K562 (cell line): ENCODE measurements around the gene URI1. TPM values are rescaled to one million over a fixed set of nuclear protein-coding genes. Genes with fewer than 3 reads are reported as not detected.
A peak's percentile ranks its signal among the peaks of the same experiment; 100 is the strongest.

Experiments
- ATAC-seq: fragments of 200-7000 bp; cut with Tn5 transposase; 3 replicates; pipeline ENCODE4 v1.9.1; 2020; ENCODE audit warnings: moderate library complexity
- BruUV-seq: library from RNA; stranded (reverse); fragments of 400-500 nt; replicated peaks from 2 replicates; lab custom pipeline; 2021; lab: Mats Ljungman, UMichigan
- CTCF ChIA-PET: fragments of 300-600 bp; formaldehyde crosslinking; extraction: SDS; loops from one replicate; lab custom pipeline; 2021; ENCODE audit warnings: low intra/inter-chr PET ratio; lab: Yijun Ruan, JAX
- POLR2A ChIA-PET: fragments of 300-600, 350-650 bp; sonication (Branson Sonifier 250); formaldehyde crosslinking; extraction: SDS; loops from one replicate; lab custom pipeline; 2021; ENCODE audit warnings: antibody characterized with exemption, inconsistent platforms; lab: Yijun Ruan, JAX
- DNase-seq, 4 experiments: peaks; one replicate each; pipeline versions ENCODE4 v3.0.0 to v3.0.0-alpha.2; 2011 to 2018; ENCODE audit warnings: low spot score in 3 of 4, mixed read lengths in 3 of 4; ENCODE audit errors: extremely low read depth in 1 of 4
- FAIRE-seq: peaks from 2 replicates; lab custom pipeline; 2011; peaks lifted over from hg19 to GRCh38; lab: Jason Lieb, UNC
- H2AFZ ChIP-seq: 2 replicates; pipeline ENCODE4 v1.6.0; 2011; ENCODE audit warnings: low read depth, low read length, control low read depth, inconsistent platforms
- H3K27ac ChIP-seq: fragments of 200-600 bp; 3 replicates; pipeline ENCODE4 v1.8.0; 2011; ENCODE audit warnings: low read depth, mild to moderate bottlenecking, control low read depth, inconsistent platforms, low read length, moderate library complexity, mixed read lengths; ENCODE audit errors: extremely low read depth
- H3K27me3 ChIP-seq, 2 experiments: fragments of 300-600 bp in 1 of 2; 2 replicates in 1 of 2; 3 replicates in 1 of 2; pipeline versions ENCODE4 v1.6.0 to v1.8.0; 2011; ENCODE audit warnings: inconsistent platforms in 2 of 2, low read length in 2 of 2, mild to moderate bottlenecking in 1 of 2, mixed read lengths in 1 of 2, moderate library complexity in 1 of 2; ENCODE audit not compliant: control insufficient read depth in 2 of 2, insufficient read depth in 2 of 2
- H3K36me3 ChIP-seq: fragments of 300-600 bp; 3 replicates; pipeline ENCODE4 v1.8.0; 2011; ENCODE audit warnings: mild to moderate bottlenecking, low read length, inconsistent platforms; ENCODE audit not compliant: control insufficient read depth, insufficient read depth
- H3K4me1 ChIP-seq, 2 experiments: fragments of 200-600 bp in 1 of 2; replicated peaks in 1 of 2; 2 replicates in 1 of 2; 3 replicates in 1 of 2; pipeline versions ENCODE4 v1.5.1 to v1.8.0; 2011; ENCODE audit warnings: inconsistent platforms in 2 of 2, low read length in 2 of 2, mild to moderate bottlenecking in 1 of 2, mixed read lengths in 1 of 2, moderate library complexity in 1 of 2; ENCODE audit not compliant: control insufficient read depth in 2 of 2, insufficient read depth in 2 of 2
- H3K4me2 ChIP-seq: 2 replicates; pipeline ENCODE4 v1.6.1; 2011; ENCODE audit warnings: low read length, control low read depth, inconsistent platforms, mixed read lengths; ENCODE audit not compliant: insufficient read depth
- H3K4me3 ChIP-seq: fragments of 200-600 bp; sonication (generic), shearing (Covaris generic); 2 replicates; pipeline ENCODE4 v1.5.1; 2016; ENCODE audit warnings: control low read depth, inconsistent platforms
- H3K79me2 ChIP-seq: fragments of 200-600 bp; 3 replicates; pipeline ENCODE4 v1.8.0; 2011; ENCODE audit warnings: low read length, inconsistent platforms; ENCODE audit not compliant: control insufficient read depth, insufficient read depth
- H3K9ac ChIP-seq, 2 experiments: 2 replicates each; pipeline versions ENCODE4 v1.6.0 to v1.6.1; 2011; ENCODE audit warnings: low read depth in 2 of 2, low read length in 2 of 2, control low read depth in 1 of 2, inconsistent platforms in 1 of 2, mild to moderate bottlenecking in 1 of 2, mixed read lengths in 1 of 2; ENCODE audit not compliant: insufficient read depth in 1 of 2
- H3K9me1 ChIP-seq: one replicate; pipeline ENCODE4 v1.6.0; 2011; ENCODE audit warnings: inconsistent platforms, mild to moderate bottlenecking, low read length, moderate library complexity; ENCODE audit not compliant: control insufficient read depth, insufficient read depth
- H3K9me3 ChIP-seq: replicated peaks from 2 replicates; pipeline ENCODE4 v1.5.1; 2011; ENCODE audit warnings: low read depth, low read length, inconsistent platforms; ENCODE audit not compliant: control insufficient read depth, insufficient read depth
- H4K20me1 ChIP-seq: replicated peaks from 2 replicates; pipeline ENCODE4 v1.6.1; 2011; ENCODE audit warnings: low read length, inconsistent platforms, mixed read lengths; ENCODE audit not compliant: control insufficient read depth, insufficient read depth
- ARID3A ChIP-seq: IDR thresholded peaks from 2 replicates; pipeline ENCODE4 v1.6.1; 2012; ENCODE audit warnings: low read depth, low read length, improper control_type of control experiment, borderline replicate concordance
- CEBPB ChIP-seq: fragments of 450-650 bp; IDR thresholded peaks from 2 replicates; pipeline ENCODE4 v1.6.1; 2016; ENCODE audit warnings: missing genetic modification characterization, missing compliant biosample characterization
- CEBPG ChIP-seq, 3 experiments: fragments of 200-800 bp in 1 of 3; sonication (Bioruptor generic) in 1 of 3; sonication (generic) in 1 of 3; formaldehyde crosslinking in 1 of 3; IDR thresholded peaks in 2 of 3; conservative IDR thresholded peaks in 1 of 3; 2 replicates each; pipeline versions ENCODE4 v1.6.1 to v1.8.0; 2016 to 2022; ENCODE audit warnings: missing compliant biosample characterization in 2 of 3, missing genetic modification characterization in 2 of 3, mild to moderate bottlenecking in 1 of 3, missing genetic modification reagents in 1 of 3
- DPF2 ChIP-seq: fragments of 450-650 bp; IDR thresholded peaks from 2 replicates; pipeline ENCODE4 v1.6.1; 2016
- FOXO4 ChIP-seq: fragments of 450-650 bp; formaldehyde crosslinking; IDR thresholded peaks from 2 replicates; pipeline ENCODE4 v1.4.0; 2020; ENCODE audit warnings: mild to moderate bottlenecking, moderate library complexity
- HBP1 ChIP-seq: fragments of 450-650 bp; formaldehyde crosslinking; IDR thresholded peaks from 2 replicates; pipeline ENCODE4 v1.4.0; 2022; ENCODE audit warnings: missing genetic modification characterization
- HDAC1 ChIP-seq, 2 experiments: fragments of 450-650 bp; IDR thresholded peaks; 2 replicates each; pipeline ENCODE4 v1.6.1; 2016 to 2017; ENCODE audit warnings: inconsistent platforms in 1 of 2, mild to moderate bottlenecking in 1 of 2, moderate library complexity in 1 of 2
- HNRNPLL ChIP-seq: fragments of 200-400 bp; formaldehyde crosslinking; IDR thresholded peaks from 2 replicates; pipeline ENCODE4 v1.6.1; 2017; ENCODE audit warnings: low read length, low read depth, mild to moderate bottlenecking; ENCODE audit not compliant: poor library complexity, severe bottlenecking
- KDM1A ChIP-seq, 2 experiments: fragments of 450-650 bp; IDR thresholded peaks; 2 replicates each; pipeline ENCODE4 v1.6.1; 2016; ENCODE audit warnings: mild to moderate bottlenecking in 2 of 2
- NELFE ChIP-seq: IDR thresholded peaks from 2 replicates; pipeline ENCODE4 v1.6.1; 2011; ENCODE audit warnings: mild to moderate bottlenecking; ENCODE audit not compliant: insufficient read depth, insufficient read length
- PHF21A ChIP-seq: fragments of 450-650 bp; IDR thresholded peaks from 2 replicates; pipeline ENCODE4 v1.6.1; 2017; ENCODE audit warnings: low read depth, borderline replicate concordance
- PPARD ChIP-seq: fragments of 250-450 bp; sonication (Bioruptor Pico); IDR thresholded peaks from 2 replicates; pipeline ENCODE4 v1.8.0; 2022; ENCODE audit warnings: inconsistent platforms, mild to moderate bottlenecking, moderate library complexity
- RCOR1 ChIP-seq, 2 experiments: IDR thresholded peaks; 2 replicates each; pipeline ENCODE4 v1.6.1; 2012; ENCODE audit warnings: low read depth in 2 of 2, low read length in 2 of 2, borderline replicate concordance in 1 of 2, improper control_type of control experiment in 1 of 2
- ZNF384 ChIP-seq: IDR thresholded peaks from 2 replicates; pipeline ENCODE4 v1.6.1; 2012; ENCODE audit warnings: low read depth, low read length, improper control_type of control experiment
- ZNF395 ChIP-seq: fragments of 200-800 bp; sonication (Bioruptor generic); IDR thresholded peaks from 2 replicates; pipeline ENCODE4 v1.6.1; 2017; ENCODE audit warnings: missing genetic modification characterization, missing compliant biosample characterization
- ZNF431 ChIP-seq: sonication (generic); formaldehyde crosslinking; IDR thresholded peaks from 2 replicates; pipeline ENCODE4 v1.8.0; 2022; ENCODE audit warnings: mild to moderate bottlenecking, missing genetic modification reagents
- WGBS: fragments of 100-300 bp; shearing (Covaris generic); methylation state at CpG from one replicate; pipeline ENCODE4 v1.1.6; 2016; ENCODE audit warnings: low coverage, mixed read lengths; ENCODE audit not compliant: insufficient coverage; ENCODE audit errors: missing lambda C conversion rate; 5-methylcytosine and 5-hydroxymethylcytosine counted together
- in situ Hi-C: fragments of 300-500 bp; cut with MboI; formaldehyde crosslinking; loops from 4 replicates; pipeline ENCODE4 v1.15.0; 2018; ENCODE audit warnings: inconsistent platforms, mixed read lengths
- intact Hi-C: fragments of 100-400 bp; cut with micrococcal nuclease; formaldehyde crosslinking; loops from 2 replicates; pipeline ENCODE4 v1.14.2; 2022
- polyA plus RNA-seq, 8 experiments: library from polyadenylated mRNA; depleted of rRNA in 4 of 8; stranded (reverse) in 5 of 8; unstranded in 3 of 8; fragments of >200 nt; fragmentation: Nextera tagmentation in 2 of 8; fragmentation: Illumina TruSeq in 1 of 8; extraction: Ambion mirVana in 2 of 8; extraction: Trizol in 1 of 8; gene quantifications; 2 replicates each; pipeline versions ENCODE4 v1.2.1 to v1.2.3, GENCODE V29; 2011 to 2014; ENCODE audit warnings: inconsistent platforms in 1 of 8, missing spikeins in 1 of 8
- total RNA-seq, 7 experiments: library from RNA; depleted of rRNA in 6 of 7; stranded (reverse); fragments of >200 nt in 6 of 7; fragmentation: Illumina TruSeq in 2 of 7; extraction: Trizol in 2 of 7; gene quantifications; 2 replicates each; pipeline versions ENCODE4 v1.2.1 to v1.2.3, GENCODE V29; 2011 to 2021; ENCODE audit warnings: low replicate concordance in 1 of 7

URI1 gene
- total and polyA plus RNA-seq, 9 of the 15 experiments (the other 6 are each of a cell fraction or from before 2014, with no cell fraction given) = 16.9 to 87.4 (median 63.9) TPM

- Histone ChIP-seq H3K79me2 (peaks cover 98% of the 10 kb centered on the region), H3K9me3 (no peaks in the 10 kb centered on the region), H3K27ac (no peak overlapping the region), H3K9ac (no peak overlapping the region), H3K36me3 (no peaks in the 10 kb centered on the region), H3K4me2 (no peak overlapping the region), H3K27me3 (no peaks in the 10 kb centered on the region), H3K9me1 (no peaks in the 10 kb centered on the region), H3K4me3 (no peak overlapping the region), H3K4me1 (peaks cover 5 to 28% of the 10 kb centered on the region in 2 experiments; a peak in 4 of 5 replicates), H4K20me1 (peaks cover 34% of the 10 kb centered on the region; the same call in 1 of the 2 replicates), H2AFZ (no peak overlapping the region)
- in situ Hi-C loops = no loop called here
- ChIA-PET POLR2A (interaction anchor here (0.8 to 1.1 kb wide), 3 partner anchors 64 to 141 kb away, joined by 3 read pairs; no protein-coding TSS in a partner anchor), CTCF (interaction anchor here (0.7 kb wide), 1 partner anchor 40 kb away, joined by 3 read pairs; no protein-coding TSS in a partner anchor)
- no TSS peak for BruUV-seq
- intact Hi-C loops = no loop called here
- DNase-seq = no peak
- WGBS = 84% methylated on average over 3 of the region's 5 CpGs
- ATAC-seq = no peak
- FAIRE-seq = no peak
- TF ChIP-seq DPF2 = no peak
- no peak for TF ChIP-seq FOXO4 (CRISPR knock-in tag)
- peak; percentile 91 for TF ChIP-seq CEBPB (tag)
- TF ChIP-seq CEBPG (CRISPR knock-in tag; IDR thresholded peaks at IDR 0.05) = 0 out of 2 replicates have a peak, but pooled peaks have one; percentile 25
- TF ChIP-seq CEBPG (tag; conservative IDR thresholded peaks at IDR 0.05 in 1 of 2, IDR thresholded peaks at IDR 0.05 in 1 of 2) = peak; percentile 71 to 83
- peak in 1 of 2 experiments; percentile 42; a peak in 2 of 4 replicates for TF ChIP-seq RCOR1 (IDR thresholded peaks at IDR 0.05; ENCODE audit: borderline replicate concordance in 1 of 2, low read depth in 2 of 2, low read length in 2 of 2)
- TF ChIP-seq ARID3A = no peak
- no peak for TF ChIP-seq ZNF431 (CRISPR knock-in tag)
- no peak for TF ChIP-seq HBP1 (CRISPR knock-in tag)
- TF ChIP-seq KDM1A (IDR thresholded peaks at IDR 0.05) = peak; percentile 80 to 85
- TF ChIP-seq ZNF384 = 0 out of 2 replicates have a peak, but pooled peaks have one; percentile 10
- TF ChIP-seq PHF21A = 0 out of 2 replicates have a peak, but pooled peaks have one; percentile 12
- no peak for TF ChIP-seq ZNF395
- peak in 1 of 2 experiments; percentile 52; a peak in 2 of 4 replicates for TF ChIP-seq HDAC1 (IDR thresholded peaks at IDR 0.05)
- no peak for TF ChIP-seq PPARD (CRISPR knock-in tag)
- TF ChIP-seq NELFE = no peak
- TF ChIP-seq HNRNPLL = no peak
Observed at GRCh38 chr19:29964171-29964570, 22.1 kb downstream of the URI1 start.
